Measurements from ENCODE around the gene UBE2O. TPM values are rescaled to one million over a fixed set of nuclear protein-coding genes. Genes with fewer than 3 reads are reported as not detected.

UBE2O gene
- total RNA-seq, 1 experiment from 2014 or later: 68.9 TPM

- TF ChIP-seq ZNF425 (CRISPR knock-in tag; conservative IDR thresholded peaks at IDR 0.05) (no peak), NFE2L1 (CRISPR knock-in tag; IDR thresholded peaks at IDR 0.05) (no peak)
These were observed 47.4 kb downstream of the UBE2O start (continued) for GRCh38 chr17:76405607-76405966.

DNA sequence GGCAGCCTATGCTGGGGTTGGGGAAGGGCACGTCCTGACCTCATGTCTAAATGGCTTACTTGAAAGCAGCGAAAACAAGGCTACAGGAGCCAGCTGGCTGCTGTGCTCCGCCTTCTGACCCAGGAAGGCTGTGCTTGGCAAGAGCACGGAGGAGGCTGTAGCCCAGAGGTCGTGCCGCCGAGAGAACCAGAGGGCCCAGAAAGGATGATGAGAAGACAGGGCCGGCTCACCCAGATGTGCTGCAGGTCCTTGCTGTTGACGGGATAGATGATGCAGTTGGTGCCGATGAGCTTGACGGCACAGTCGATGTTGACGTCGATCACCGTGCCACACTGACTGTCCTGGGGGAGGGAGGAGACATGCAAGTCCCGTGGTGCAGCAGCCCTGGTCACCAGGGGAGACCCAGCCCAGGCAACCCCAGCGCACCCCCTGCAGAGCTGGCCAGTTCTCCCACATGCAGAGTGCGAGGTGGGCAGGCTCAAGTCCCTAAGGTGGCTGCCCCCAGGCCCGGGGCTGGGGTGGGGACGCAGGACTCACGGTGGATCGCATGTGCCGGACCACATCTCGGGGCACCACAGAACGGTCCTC, 47.9 kb downstream of the UBE2O start:
- Mint-ChIP-seq H3K9me3 (no peaks in the 10 kb centered on the region), H3K4me3 (no peak overlapping the region), H3K27ac (no peak overlapping the region), H3K36me3 (peaks cover 41% of the 10 kb centered on the region), H3K27me3 (ENCODE audit: low read depth) (no peaks in the 10 kb centered on the region), H3K4me1 (peaks cover 9% of the 10 kb centered on the region; the same call in 1 of the 2 replicates)
- ChIA-PET CTCF (interaction anchor here (0.5 to 1.8 kb wide), 4 partner anchors 51 to 90 kb away, joined by 3 to 10 read pairs (median 4); partner anchors contain the start of gene PRPSAP1), POLR2A (no interaction called here)
- TF ChIP-seq SOX15 (CRISPR knock-in tag; IDR thresholded peaks at IDR 0.05) (no peak), ZNF671 (CRISPR knock-in tag; IDR thresholded peaks at IDR 0.05) (no peak), PREB (CRISPR knock-in tag; IDR thresholded peaks at IDR 0.05; ENCODE audit: borderline replicate concordance) (no peak), TEAD4 (CRISPR knock-in tag; IDR thresholded peaks at IDR 0.05) (no peak), CDX4 (CRISPR knock-in tag; IDR thresholded peaks at IDR 0.05; ENCODE audit: borderline replicate concordance) (no peak), MYBL2 (CRISPR knock-in tag; IDR thresholded peaks at IDR 0.05) (no peak), ATF1 (CRISPR knock-in tag; IDR thresholded peaks at IDR 0.05) (no peak), GRHL2 (CRISPR knock-in tag; IDR thresholded peaks at IDR 0.05; ENCODE audit: insufficient replicate concordance, severe bottlenecking) (no peak), ARID4B (CRISPR knock-in tag; IDR thresholded peaks at IDR 0.05; ENCODE audit: borderline replicate concordance) (no peak), FOXP1 (CRISPR knock-in tag; IDR thresholded peaks at IDR 0.05; ENCODE audit: borderline replicate concordance) (no peak)
- TF ChIP-seq, protein P1, sequence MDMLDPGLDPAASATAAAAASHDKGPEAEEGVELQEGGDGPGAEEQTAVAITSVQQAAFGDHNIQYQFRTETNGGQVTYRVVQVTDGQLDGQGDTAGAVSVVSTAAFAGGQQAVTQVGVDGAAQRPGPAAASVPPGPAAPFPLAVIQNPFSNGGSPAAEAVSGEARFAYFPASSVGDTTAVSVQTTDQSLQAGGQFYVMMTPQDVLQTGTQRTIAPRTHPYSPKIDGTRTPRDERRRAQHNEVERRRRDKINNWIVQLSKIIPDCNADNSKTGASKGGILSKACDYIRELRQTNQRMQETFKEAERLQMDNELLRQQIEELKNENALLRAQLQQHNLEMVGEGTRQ (CRISPR knock-in tag; IDR thresholded peaks at IDR 0.05): no peak
- TF ChIP-seq, protein P2, sequence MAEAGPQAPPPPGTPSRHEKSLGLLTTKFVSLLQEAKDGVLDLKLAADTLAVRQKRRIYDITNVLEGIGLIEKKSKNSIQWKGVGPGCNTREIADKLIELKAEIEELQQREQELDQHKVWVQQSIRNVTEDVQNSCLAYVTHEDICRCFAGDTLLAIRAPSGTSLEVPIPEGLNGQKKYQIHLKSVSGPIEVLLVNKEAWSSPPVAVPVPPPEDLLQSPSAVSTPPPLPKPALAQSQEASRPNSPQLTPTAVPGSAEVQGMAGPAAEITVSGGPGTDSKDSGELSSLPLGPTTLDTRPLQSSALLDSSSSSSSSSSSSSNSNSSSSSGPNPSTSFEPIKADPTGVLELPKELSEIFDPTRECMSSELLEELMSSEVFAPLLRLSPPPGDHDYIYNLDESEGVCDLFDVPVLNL (CRISPR knock-in tag; IDR thresholded peaks at IDR 0.05; ENCODE audit: borderline replicate concordance, low read depth): no peak
- no peak for DNase-seq (ENCODE audit: low spot score)
- ATAC-seq: no peak
